ENCODE measurements around the gene AHI1. TPM values are rescaled to one million over a fixed set of nuclear protein-coding genes. Genes with fewer than 3 reads are reported as not detected.

The AHI1 gene
- total RNA-seq, 1 experiment from 2014 or later, result 11.3 TPM

- BruUV-seq (replicated peaks), result no TSS peak
- no peak for TF ChIP-seq CTCF (IDR thresholded peaks at IDR 0.05; ENCODE audit: insufficient read depth in 1 of 2, low read depth in 1 of 2, low read length in 1 of 2, severe bottlenecking in 1 of 2, unreplicated experiment in 1 of 2)
- DNase-seq, result no peak
- no peak overlapping the region for H3K27ac Mint-ChIP-seq (ENCODE audit: unreplicated experiment)
- H3K9me3 Mint-ChIP-seq (ENCODE audit: unreplicated experiment), result no peaks in the 10 kb centered on the region
- H3K27me3 Mint-ChIP-seq (ENCODE audit: insufficient read depth, unreplicated experiment), result no peaks in the 10 kb centered on the region
- peaks cover 6% of the 10 kb centered on the region for H3K4me1 Mint-ChIP-seq (ENCODE audit: low read depth, unreplicated experiment)
- Histone ChIP-seq H3K4me1 (no peaks in the 10 kb centered on the region), H3K36me3 (ENCODE audit: control insufficient read depth, insufficient read depth, low read length) (no peaks in the 10 kb centered on the region), H3K9me3 (no peaks in the 10 kb centered on the region), H3K4me3 (ENCODE audit: low read depth, low read length) (no peak overlapping the region), H3K27me3 (replicated peaks; ENCODE audit: control insufficient read depth, insufficient read depth, low read length) (no peaks in the 10 kb centered on the region)
- H3K36me3 Mint-ChIP-seq (ENCODE audit: insufficient read depth, unreplicated experiment), result no peaks in the 10 kb centered on the region
- ChIA-PET CTCF (no interaction called here), POLR2A (no interaction called here)
- intact Hi-C loops (cut with micrococcal nuclease; ENCODE audit: unreplicated experiment), result no loop called here
- no peak overlapping the region for H3K4me3 Mint-ChIP-seq (ENCODE audit: unreplicated experiment)
These were observed 220.1 kb downstream of the AHI1 start for GRCh38 chr6:135277422-135277821.

GRCh38 chr6:135274561-135275293 is 222.8 kb downstream of the AHI1 start:
- intact Hi-C loops (cut with micrococcal nuclease; ENCODE audit: unreplicated experiment), result no loop called here
- Histone ChIP-seq H3K36me3 (ENCODE audit: control insufficient read depth, insufficient read depth, low read length) (no peaks in the 10 kb centered on the region), H3K4me1 (peaks cover 13% of the 10 kb centered on the region), H3K4me3 (ENCODE audit: low read depth, low read length) (no peak overlapping the region), H3K9me3 (no peaks in the 10 kb centered on the region), H3K27me3 (replicated peaks; ENCODE audit: control insufficient read depth, insufficient read depth, low read length) (no peaks in the 10 kb centered on the region)
- Mint-ChIP-seq H3K4me3 (ENCODE audit: unreplicated experiment) (no peak overlapping the region), H3K4me1 (ENCODE audit: low read depth, unreplicated experiment) (peaks cover 17% of the 10 kb centered on the region), H3K9me3 (ENCODE audit: unreplicated experiment) (no peaks in the 10 kb centered on the region), H3K27ac (ENCODE audit: unreplicated experiment) (no peak overlapping the region), H3K27me3 (ENCODE audit: insufficient read depth, unreplicated experiment) (no peaks in the 10 kb centered on the region), H3K36me3 (ENCODE audit: insufficient read depth, unreplicated experiment) (no peaks in the 10 kb centered on the region)
- CTCF ChIA-PET, result no interaction called here
- POLR2A ChIA-PET, result no interaction called here
- DNase-seq, result no peak
- BruUV-seq (replicated peaks), result no TSS peak
- no peak for TF ChIP-seq CTCF (IDR thresholded peaks at IDR 0.05; ENCODE audit: insufficient read depth in 1 of 2, low read depth in 1 of 2, low read length in 1 of 2, severe bottlenecking in 1 of 2, unreplicated experiment in 1 of 2)

GRCh38 chr6:135271626-135272025 is 225.9 kb downstream of the AHI1 start:
- TF ChIP-seq CTCF (IDR thresholded peaks at IDR 0.05; ENCODE audit: insufficient read depth in 1 of 2, low read depth in 1 of 2, low read length in 1 of 2, severe bottlenecking in 1 of 2, unreplicated experiment in 1 of 2), result no peak
- intact Hi-C loops (cut with micrococcal nuclease; ENCODE audit: unreplicated experiment), result no loop called here
- Mint-ChIP-seq H3K4me3 (ENCODE audit: unreplicated experiment) (no peak overlapping the region), H3K27ac (ENCODE audit: unreplicated experiment) (peak overlapping the region; percentile 84), H3K36me3 (ENCODE audit: insufficient read depth, unreplicated experiment) (no peaks in the 10 kb centered on the region), H3K4me1 (ENCODE audit: low read depth, unreplicated experiment) (peaks cover 31% of the 10 kb centered on the region), H3K27me3 (ENCODE audit: insufficient read depth, unreplicated experiment) (no peaks in the 10 kb centered on the region), H3K9me3 (ENCODE audit: unreplicated experiment) (no peaks in the 10 kb centered on the region)
- Histone ChIP-seq H3K9me3 (no peaks in the 10 kb centered on the region), H3K27me3 (replicated peaks; ENCODE audit: control insufficient read depth, insufficient read depth, low read length) (no peaks in the 10 kb centered on the region), H3K4me3 (ENCODE audit: low read depth, low read length) (no peak overlapping the region), H3K4me1 (peaks cover 29% of the 10 kb centered on the region), H3K36me3 (ENCODE audit: control insufficient read depth, insufficient read depth, low read length) (no peaks in the 10 kb centered on the region)
- CTCF ChIA-PET, result no interaction called here
- POLR2A ChIA-PET, result no interaction called here
- BruUV-seq (replicated peaks), result no TSS peak
- no peak for DNase-seq

Data from Caco-2 (cell line).